ENCODE data around the gene RALBP1. TPM values are rescaled to one million over a fixed set of nuclear protein-coding genes. Genes with fewer than 3 reads are reported as not detected.

Gene RALBP1
- total RNA-seq, 1 donor from 2014 or later, result 66.2 TPM

Small RNAs within 50 kb of the gene (small RNA-seq; reads per million reads assigned to genes)
- gene RNU2-27P (ENCODE audit: low replicate concordance), result not detected

Other genes with a start within 250 kb of the RALBP1 start
- gene TWSG1, start 140.7 kb upstream of the RALBP1 start, total RNA-seq, result 74.1 TPM
- 169 TPM for gene PPP4R1, start 139.0 kb downstream of the RALBP1 start, total RNA-seq
- gene RAB31, start 232.8 kb downstream of the RALBP1 start, total RNA-seq, result 31.0 TPM